Gastroesophageal sphincter (tissue), 3 donors: ENCODE measurements around the gene ARHGAP6.

Experiments
- EP300 ChIP-seq: sonication (generic); formaldehyde crosslinking; IDR thresholded peaks from one replicate; pipeline ENCODE4 v1.6.1; 2017; ENCODE audit warnings: antibody characterized with exemption, mild to moderate bottlenecking
- POLR2AphosphoS5 ChIP-seq: sonication (generic); formaldehyde crosslinking; IDR thresholded peaks from one replicate; pipeline ENCODE4 v1.6.1; 2017; ENCODE audit warnings: antibody characterized with exemption
- TF ChIP-seq, protein P1 (sequence below), 4 experiments: fragments of 200-600 bp in 2 of 4; fragments of 450-650 bp in 2 of 4; sonication (generic) in 1 of 4; IDR thresholded peaks; one replicate each; pipeline ENCODE4 v1.5.1; 2017 to 2019; ENCODE audit warnings: antibody characterized with exemption in 4 of 4, mild to moderate bottlenecking in 2 of 4, moderate library complexity in 2 of 4

DNA sequence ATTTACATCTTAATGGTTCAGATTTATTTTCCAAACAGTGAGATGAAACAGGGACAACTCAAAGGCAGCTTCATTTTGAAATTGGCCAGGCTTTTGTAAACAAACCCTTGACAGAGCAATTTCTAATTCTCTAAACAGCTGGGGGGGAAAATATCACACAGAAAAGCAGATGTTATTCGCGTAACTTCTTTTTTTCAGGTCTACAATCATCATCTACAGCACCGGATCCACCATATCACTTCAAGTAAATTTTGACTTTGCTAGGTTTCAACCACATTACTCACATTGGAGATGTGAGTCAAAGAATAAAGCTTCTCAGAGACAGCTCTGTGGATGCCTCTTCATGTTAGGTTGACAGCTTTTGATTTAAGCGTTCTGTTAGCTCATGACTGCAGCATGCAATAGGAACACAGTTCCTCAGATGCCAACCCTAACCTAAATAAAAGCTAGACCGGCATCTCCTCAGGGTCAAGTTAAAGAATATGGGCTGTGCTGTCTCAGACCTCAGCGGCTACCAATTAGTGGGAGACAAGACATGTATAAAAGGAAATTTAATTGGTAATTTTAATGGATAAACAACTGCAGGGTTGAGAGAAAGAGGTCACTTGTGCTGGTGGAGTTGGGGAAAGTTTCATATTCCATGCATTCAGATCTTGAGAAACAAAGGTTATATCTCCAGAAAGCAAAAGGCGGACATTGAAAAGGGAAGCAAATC, 345.8 kb downstream of the ARHGAP6 start:
- TF ChIP-seq, protein P1, sequence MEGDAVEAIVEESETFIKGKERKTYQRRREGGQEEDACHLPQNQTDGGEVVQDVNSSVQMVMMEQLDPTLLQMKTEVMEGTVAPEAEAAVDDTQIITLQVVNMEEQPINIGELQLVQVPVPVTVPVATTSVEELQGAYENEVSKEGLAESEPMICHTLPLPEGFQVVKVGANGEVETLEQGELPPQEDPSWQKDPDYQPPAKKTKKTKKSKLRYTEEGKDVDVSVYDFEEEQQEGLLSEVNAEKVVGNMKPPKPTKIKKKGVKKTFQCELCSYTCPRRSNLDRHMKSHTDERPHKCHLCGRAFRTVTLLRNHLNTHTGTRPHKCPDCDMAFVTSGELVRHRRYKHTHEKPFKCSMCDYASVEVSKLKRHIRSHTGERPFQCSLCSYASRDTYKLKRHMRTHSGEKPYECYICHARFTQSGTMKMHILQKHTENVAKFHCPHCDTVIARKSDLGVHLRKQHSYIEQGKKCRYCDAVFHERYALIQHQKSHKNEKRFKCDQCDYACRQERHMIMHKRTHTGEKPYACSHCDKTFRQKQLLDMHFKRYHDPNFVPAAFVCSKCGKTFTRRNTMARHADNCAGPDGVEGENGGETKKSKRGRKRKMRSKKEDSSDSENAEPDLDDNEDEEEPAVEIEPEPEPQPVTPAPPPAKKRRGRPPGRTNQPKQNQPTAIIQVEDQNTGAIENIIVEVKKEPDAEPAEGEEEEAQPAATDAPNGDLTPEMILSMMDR (IDR thresholded peaks at IDR 0.05) = no peak
- TF ChIP-seq POLR2AphosphoS5 = no peak
- TF ChIP-seq EP300 = no peak
